Measurements from ENCODE around the gene LRRC8C.

LRRC8C gene
- total RNA-seq: 75.2 to 122 (median 103) reads per million in 4 donors

- DNase-seq: peak; percentile 72 to 87 (median 78)
Observed at GRCh38 chr1:89632657-89633247, at the start of gene LRRC8C. Gene LRRC8C (plus strand): TSS chr1:89633120. CDS start chr1:89686474, 53,354 bp downstream.

- no peak for DNase-seq
Observed at GRCh38 chr1:89584211-89584610, 48.7 kb upstream of the LRRC8C start.

- no peak for DNase-seq
Observed at GRCh38 chr1:89584781-89585180, 48.1 kb upstream of the LRRC8C start.

GRCh38 chr1:89587729-89588161 is 45.2 kb upstream of the LRRC8C start:
- DNase-seq: no peak

GRCh38 chr1:89588480-89588879 is 44.4 kb upstream of the LRRC8C start:
- no peak for DNase-seq

GRCh38 chr1:89589515-89589914 is 43.4 kb upstream of the LRRC8C start:
- peak in 1 of 5 donors; percentile 40 for DNase-seq

GRCh38 chr1:89590341-89591080 is 42.4 kb upstream of the LRRC8C start:
- no peak for DNase-seq

- peak in 1 of 5 donors; percentile 50 for DNase-seq
Observed at GRCh38 chr1:89592861-89593302, 40.0 kb upstream of the LRRC8C start.

GRCh38 chr1:89594096-89594740 is 38.7 kb upstream of the LRRC8C start:
- no peak for DNase-seq

GRCh38 chr1:89596698-89597097 is 36.2 kb upstream of the LRRC8C start:
- DNase-seq: no peak

- DNase-seq: peak in 1 of 5 donors; percentile 32
Observed at GRCh38 chr1:89598450-89599331, 34.2 kb upstream of the LRRC8C start.

GRCh38 chr1:89599332-89599630 is 33.6 kb upstream of the LRRC8C start:
- DNase-seq: no peak

GRCh38 chr1:89600451-89601224 is 32.3 kb upstream of the LRRC8C start:
- no peak for DNase-seq

- DNase-seq: no peak
Observed at GRCh38 chr1:89602871-89603404, 30.0 kb upstream of the LRRC8C start.

GRCh38 chr1:89603651-89604413 is 29.1 kb upstream of the LRRC8C start:
- DNase-seq: peak in 1 of 5 donors; percentile 27

GRCh38 chr1:89604414-89604735 is 28.5 kb upstream of the LRRC8C start:
- DNase-seq: no peak

- DNase-seq: no peak
Observed at GRCh38 chr1:89605692-89606091, 27.2 kb upstream of the LRRC8C start.

GRCh38 chr1:89606227-89606980 is 26.5 kb upstream of the LRRC8C start:
- peak in 1 of 5 donors; percentile 62 for DNase-seq

GRCh38 chr1:89607156-89607555 is 25.8 kb upstream of the LRRC8C start:
- DNase-seq: peak in 4 of 5 donors; percentile 20 to 84 (median 38)

Measured in T-helper 1 cell (primary cell).